T-helper 2 cell treated with Interferon-gamma antibody and Interleukin-4, amounts not matched to agents 5 μg/mL and 100 μg/mL, for 36 hours (primary cell): Measurements from ENCODE around the gene SORCS3.

Source experiments
- DNase-seq: peaks from one replicate; pipeline ENCODE4 v3.0.0; 2021; ENCODE audit warnings: low spot score
- H3K27ac Mint-ChIP-seq: one replicate; pipeline ENCODE4 v1.8.0; 2021; ENCODE audit warnings: mild to moderate bottlenecking, mixed read lengths
- H3K27me3 Mint-ChIP-seq: one replicate; pipeline ENCODE4 v1.8.0; 2021; ENCODE audit warnings: low read depth, mixed read lengths
- H3K36me3 Mint-ChIP-seq: one replicate; pipeline ENCODE4 v1.8.0; 2021; ENCODE audit warnings: low read depth, mixed read lengths
- H3K4me1 Mint-ChIP-seq: one replicate; pipeline ENCODE4 v1.8.0; 2021; ENCODE audit warnings: low read depth, mixed read lengths
- H3K4me3 Mint-ChIP-seq: one replicate; pipeline ENCODE4 v1.8.0; 2022; ENCODE audit warnings: mild to moderate bottlenecking, moderate library complexity, mixed read lengths
- H3K9me3 Mint-ChIP-seq: one replicate; pipeline ENCODE4 v1.8.0; 2021; ENCODE audit warnings: mixed read lengths

SORCS3 gene

DNA sequence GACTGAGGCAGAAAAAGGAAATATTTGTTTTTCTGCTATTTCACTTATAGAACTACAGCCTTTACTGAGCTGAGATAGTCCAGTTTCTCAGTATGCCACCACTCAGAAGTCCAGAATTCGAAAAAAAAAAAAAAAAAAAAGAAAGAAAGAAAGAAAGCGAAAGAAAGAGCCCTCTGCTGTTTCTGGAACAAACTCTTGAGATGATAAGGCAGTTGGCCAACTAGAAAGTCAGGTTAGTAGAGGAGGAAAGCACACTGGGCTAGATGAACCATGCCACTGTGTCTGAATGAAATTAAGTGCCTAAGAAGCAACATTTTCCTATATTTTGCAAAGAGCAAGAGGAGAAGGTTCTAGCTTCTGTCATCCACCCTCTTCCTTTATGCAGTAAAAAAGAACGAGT, 403.8 kb downstream of the SORCS3 start:
- H3K27me3 Mint-ChIP-seq = no peaks in the 10 kb centered on the region
- no peak for DNase-seq
- H3K36me3 Mint-ChIP-seq = no peaks in the 10 kb centered on the region
- no peaks in the 10 kb centered on the region for H3K9me3 Mint-ChIP-seq
- H3K4me1 Mint-ChIP-seq = no peaks in the 10 kb centered on the region
- H3K4me3 Mint-ChIP-seq = no peak overlapping the region
- H3K27ac Mint-ChIP-seq = no peak overlapping the region

DNA sequence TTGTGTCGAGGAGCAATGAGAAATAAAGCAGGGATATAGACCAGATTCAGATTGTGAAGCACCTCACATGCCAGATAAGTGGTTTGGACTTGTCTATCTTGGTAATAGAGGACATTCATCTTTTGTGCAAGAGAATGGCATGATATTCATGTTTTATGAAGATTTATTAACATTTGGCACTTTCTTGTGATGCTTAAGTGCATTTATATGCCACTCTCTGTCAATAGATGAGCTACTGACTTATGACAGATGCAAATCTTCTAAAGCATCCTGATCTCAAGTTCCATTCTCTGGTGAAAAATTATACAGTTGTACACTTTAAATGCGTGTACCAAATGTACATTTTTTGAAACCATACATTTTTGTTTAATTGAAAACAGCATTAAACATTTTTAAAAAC, 415.3 kb downstream of the SORCS3 start:
- Mint-ChIP-seq H3K27ac (no peak overlapping the region), H3K36me3 (no peaks in the 10 kb centered on the region), H3K27me3 (no peaks in the 10 kb centered on the region), H3K9me3 (peaks cover 6% of the 10 kb centered on the region), H3K4me3 (no peak overlapping the region), H3K4me1 (no peaks in the 10 kb centered on the region)
- no peak for DNase-seq

DNA sequence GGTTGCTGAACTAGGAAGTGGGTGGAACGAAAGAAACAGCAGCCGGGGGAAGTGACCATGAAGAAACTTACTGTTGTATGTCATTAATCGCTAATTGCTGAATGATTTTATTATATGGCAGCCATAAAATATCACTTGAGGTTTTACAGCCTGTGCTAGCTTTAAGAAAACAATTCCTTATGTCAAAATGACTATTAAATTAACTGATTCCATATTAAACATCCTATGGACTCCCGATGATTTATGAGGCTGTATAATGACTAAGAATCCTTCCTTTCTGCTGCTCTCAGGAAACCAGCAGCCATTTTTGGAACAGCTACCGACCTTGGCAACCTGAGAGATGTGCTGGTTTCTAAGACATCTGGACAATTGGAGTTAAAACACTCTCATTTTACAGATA, 421.9 kb downstream of the SORCS3 start:
- DNase-seq = no peak
- Mint-ChIP-seq H3K4me1 (no peaks in the 10 kb centered on the region), H3K27ac (no peak overlapping the region), H3K9me3 (no peaks in the 10 kb centered on the region), H3K27me3 (no peaks in the 10 kb centered on the region), H3K36me3 (no peaks in the 10 kb centered on the region), H3K4me3 (no peak overlapping the region)

DNA sequence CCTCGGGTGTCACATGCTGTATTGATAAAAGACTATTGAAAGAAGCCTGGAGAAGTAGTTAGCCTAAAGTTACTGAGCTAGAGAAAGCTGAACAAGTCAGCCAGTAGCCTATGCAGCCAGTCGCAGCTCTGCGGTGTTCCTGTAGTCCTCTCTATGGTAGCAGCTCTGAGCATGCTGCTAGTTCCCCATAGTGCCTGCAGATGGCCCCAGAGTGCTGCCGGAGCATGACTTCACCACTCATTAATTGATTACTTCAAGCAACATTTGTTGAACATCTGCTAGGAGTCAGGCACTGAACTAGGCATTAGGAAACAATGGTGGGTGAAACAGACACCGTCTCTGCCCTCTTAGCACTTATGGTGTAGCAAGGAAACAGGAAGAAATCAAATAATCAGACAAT, 422.7 kb downstream of the SORCS3 start:
- no peak overlapping the region for H3K27ac Mint-ChIP-seq
- peak; percentile 8 for DNase-seq
- H3K4me1 Mint-ChIP-seq = no peaks in the 10 kb centered on the region
- H3K4me3 Mint-ChIP-seq = no peak overlapping the region
- no peaks in the 10 kb centered on the region for H3K36me3 Mint-ChIP-seq
- H3K27me3 Mint-ChIP-seq = no peaks in the 10 kb centered on the region
- H3K9me3 Mint-ChIP-seq = no peaks in the 10 kb centered on the region

DNA sequence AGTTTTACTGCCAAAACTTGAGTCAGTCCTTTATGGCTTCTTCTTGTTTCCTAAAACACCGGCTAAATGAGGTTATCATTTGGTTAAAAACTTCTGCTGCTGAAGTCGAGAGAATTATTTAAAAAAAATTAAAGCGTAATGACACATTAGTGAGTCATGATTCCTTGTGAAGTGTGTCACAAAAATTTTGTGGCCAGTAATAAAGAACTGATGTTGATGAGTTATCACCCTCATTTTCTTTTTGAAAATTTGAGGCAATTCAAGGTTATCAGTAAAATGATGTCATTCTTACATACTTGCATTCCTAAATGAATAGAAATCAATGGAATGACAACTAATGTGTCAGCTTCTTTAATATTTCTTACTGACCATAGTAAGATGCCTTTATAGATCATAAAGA, 427.4 kb downstream of the SORCS3 start:
- Mint-ChIP-seq H3K27ac (no peak overlapping the region), H3K4me1 (no peaks in the 10 kb centered on the region), H3K27me3 (no peaks in the 10 kb centered on the region), H3K4me3 (no peak overlapping the region), H3K36me3 (no peaks in the 10 kb centered on the region), H3K9me3 (no peaks in the 10 kb centered on the region)
- no peak for DNase-seq

DNA sequence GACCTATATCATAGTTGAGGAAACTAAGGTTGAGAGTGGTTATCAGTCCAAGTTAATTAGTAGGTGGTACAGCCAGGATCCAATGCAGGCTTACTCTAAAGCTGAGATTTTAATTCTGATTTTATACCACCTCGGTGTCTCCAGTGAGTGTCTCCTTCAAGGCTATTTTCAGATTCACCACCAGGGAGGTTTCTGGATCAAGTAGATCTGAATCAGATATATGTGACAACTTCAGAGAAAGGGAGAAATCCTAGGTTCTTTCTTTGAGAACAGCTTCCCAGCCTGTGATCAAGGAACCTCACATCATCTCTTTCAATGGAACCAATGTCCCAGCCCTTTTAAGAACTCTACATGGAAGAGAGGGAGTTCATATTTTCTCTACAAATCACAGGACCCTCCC, 429.2 kb downstream of the SORCS3 start:
- no peaks in the 10 kb centered on the region for H3K36me3 Mint-ChIP-seq
- DNase-seq = no peak
- no peaks in the 10 kb centered on the region for H3K9me3 Mint-ChIP-seq
- no peaks in the 10 kb centered on the region for H3K27me3 Mint-ChIP-seq
- no peak overlapping the region for H3K27ac Mint-ChIP-seq
- no peaks in the 10 kb centered on the region for H3K4me1 Mint-ChIP-seq
- H3K4me3 Mint-ChIP-seq = no peak overlapping the region

DNA sequence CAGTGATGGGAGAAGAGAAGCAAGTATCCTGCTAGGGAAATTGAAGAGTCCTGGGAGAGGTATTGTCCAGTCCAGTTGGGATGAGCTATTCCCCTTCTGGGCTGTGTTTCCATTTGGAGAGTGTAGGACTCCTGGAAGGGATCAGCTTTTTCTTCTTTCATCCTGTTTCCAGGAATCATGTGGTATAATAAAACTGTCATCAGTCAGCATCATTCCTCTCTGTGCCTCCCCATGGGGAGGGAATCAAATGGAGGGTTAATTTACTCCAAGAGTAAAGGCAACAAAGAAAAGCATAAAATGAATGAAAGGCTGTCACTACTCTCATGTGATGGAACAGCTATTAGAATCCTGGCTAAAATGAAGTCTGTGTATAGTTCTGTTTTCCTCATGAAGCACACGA, 429.9 kb downstream of the SORCS3 start:
- Mint-ChIP-seq H3K27ac (no peak overlapping the region), H3K4me3 (no peak overlapping the region), H3K9me3 (no peaks in the 10 kb centered on the region), H3K36me3 (no peaks in the 10 kb centered on the region), H3K27me3 (no peaks in the 10 kb centered on the region), H3K4me1 (no peaks in the 10 kb centered on the region)
- DNase-seq = no peak

DNA sequence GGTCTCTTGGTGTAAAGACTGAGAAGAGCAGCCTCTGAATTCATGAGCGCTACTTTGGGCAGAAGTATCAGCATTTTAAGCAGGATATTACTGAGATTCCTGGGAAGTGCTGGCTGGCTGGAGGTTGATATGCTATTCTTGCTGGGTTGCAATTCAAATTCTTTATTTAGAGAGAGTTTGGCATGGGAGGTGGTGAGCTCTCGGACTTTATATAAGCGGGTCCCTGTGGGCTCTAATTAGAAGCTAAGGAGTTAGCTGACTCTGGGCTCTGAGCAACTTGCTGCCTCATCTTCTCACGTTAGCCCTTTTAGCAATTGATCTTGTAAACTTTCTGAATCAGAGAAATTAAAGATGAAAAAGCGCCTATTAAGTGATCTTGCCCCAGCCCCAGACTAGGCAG, 430.9 kb downstream of the SORCS3 start:
- Mint-ChIP-seq H3K9me3 (no peaks in the 10 kb centered on the region), H3K27me3 (no peaks in the 10 kb centered on the region), H3K36me3 (no peaks in the 10 kb centered on the region), H3K4me1 (no peaks in the 10 kb centered on the region), H3K4me3 (no peak overlapping the region), H3K27ac (no peak overlapping the region)
- DNase-seq = no peak

DNA sequence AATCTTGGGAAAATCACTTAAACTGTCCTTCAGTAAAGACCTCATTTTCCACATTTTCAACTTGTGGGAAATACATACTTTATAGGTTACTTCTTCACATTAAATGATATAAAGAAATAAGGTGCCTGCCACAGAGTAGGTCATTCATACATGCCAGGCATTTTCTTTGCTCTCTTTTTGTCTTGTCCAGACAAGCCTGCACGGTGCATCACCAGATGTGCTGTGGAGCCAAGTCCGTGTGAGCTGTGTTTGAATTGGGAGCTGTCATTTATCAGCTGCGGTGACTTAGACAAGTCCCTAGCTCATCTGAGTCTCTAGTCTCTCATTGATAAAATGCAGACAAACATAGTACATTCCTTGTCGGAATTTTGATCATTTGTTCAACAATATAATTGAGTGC, 432.9 kb downstream of the SORCS3 start:
- DNase-seq = no peak
- H3K9me3 Mint-ChIP-seq = no peaks in the 10 kb centered on the region
- H3K36me3 Mint-ChIP-seq = no peaks in the 10 kb centered on the region
- no peak overlapping the region for H3K4me3 Mint-ChIP-seq
- H3K27me3 Mint-ChIP-seq = no peaks in the 10 kb centered on the region
- H3K27ac Mint-ChIP-seq = no peak overlapping the region
- no peaks in the 10 kb centered on the region for H3K4me1 Mint-ChIP-seq

DNA sequence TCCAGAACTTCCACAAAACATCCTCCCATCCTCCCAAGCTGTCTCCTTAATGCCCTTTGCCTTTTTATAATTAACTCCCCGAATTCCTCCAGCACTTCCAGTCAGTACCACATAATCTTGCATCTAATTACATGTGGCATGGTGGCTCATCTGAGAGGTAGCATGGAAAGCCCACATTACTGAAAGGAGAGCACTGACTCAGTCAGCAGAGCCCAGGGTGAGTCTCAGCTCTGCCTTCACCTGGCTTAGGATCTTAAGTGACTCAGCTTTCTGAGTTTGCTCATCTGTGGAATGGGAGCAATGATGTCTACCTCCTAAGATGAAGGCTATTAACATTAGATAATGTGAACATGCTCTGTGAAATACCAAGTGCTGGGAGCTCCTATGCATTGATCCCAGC, 433.9 kb downstream of the SORCS3 start:
- Mint-ChIP-seq H3K27me3 (no peaks in the 10 kb centered on the region), H3K27ac (no peak overlapping the region), H3K4me3 (no peak overlapping the region), H3K4me1 (no peaks in the 10 kb centered on the region), H3K36me3 (no peaks in the 10 kb centered on the region), H3K9me3 (no peaks in the 10 kb centered on the region)
- no peak for DNase-seq

DNA sequence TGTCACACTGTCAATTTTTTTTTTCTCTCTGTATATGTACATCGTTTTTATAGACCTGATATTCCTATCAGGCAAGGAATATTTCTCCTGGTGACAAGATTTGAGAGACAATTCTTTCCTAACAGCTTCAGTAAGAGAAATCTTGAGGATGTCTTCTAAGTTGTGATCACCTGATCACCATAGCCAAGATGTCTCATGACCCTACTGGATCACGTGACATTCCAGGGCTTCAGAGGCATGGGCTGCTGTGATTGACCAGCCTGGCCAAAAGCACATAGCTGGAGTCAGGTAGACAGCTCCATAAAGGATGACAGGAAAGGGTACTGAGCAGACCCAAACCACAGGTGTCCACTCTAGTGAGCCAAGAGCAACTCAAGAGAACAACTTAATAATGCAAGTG, 444.9 kb downstream of the SORCS3 start:
- no peak overlapping the region for H3K4me3 Mint-ChIP-seq
- H3K27ac Mint-ChIP-seq = no peak overlapping the region

DNA sequence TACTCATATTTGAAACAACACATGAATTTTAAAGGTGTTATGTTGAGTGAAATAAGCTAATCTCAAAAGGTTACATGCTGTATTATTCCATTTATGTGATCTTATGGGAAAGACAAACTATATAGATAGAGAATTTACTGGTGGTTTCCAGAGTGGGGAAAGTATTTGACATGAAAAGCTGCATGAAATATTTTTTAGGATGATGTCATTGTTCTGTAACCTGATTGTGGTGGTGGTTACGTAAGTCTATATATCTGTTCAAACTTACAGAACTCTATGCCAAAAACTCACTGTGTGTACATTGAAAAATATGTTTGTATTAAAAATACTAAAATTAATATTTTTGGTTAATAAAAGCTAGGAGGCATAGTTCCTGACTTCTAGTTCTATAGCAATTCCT, 453.0 kb downstream of the SORCS3 start:
- no peak for DNase-seq
- Mint-ChIP-seq H3K36me3 (no peaks in the 10 kb centered on the region), H3K4me3 (no peak overlapping the region), H3K27me3 (no peaks in the 10 kb centered on the region), H3K27ac (no peak overlapping the region), H3K9me3 (no peaks in the 10 kb centered on the region), H3K4me1 (no peaks in the 10 kb centered on the region)

More for the DNA sequence above, 444.9 kb downstream of the SORCS3 start:
- Mint-ChIP-seq H3K36me3 (no peaks in the 10 kb centered on the region), H3K9me3 (no peaks in the 10 kb centered on the region), H3K27me3 (no peaks in the 10 kb centered on the region), H3K4me1 (no peaks in the 10 kb centered on the region)
- DNase-seq = no peak

DNA sequence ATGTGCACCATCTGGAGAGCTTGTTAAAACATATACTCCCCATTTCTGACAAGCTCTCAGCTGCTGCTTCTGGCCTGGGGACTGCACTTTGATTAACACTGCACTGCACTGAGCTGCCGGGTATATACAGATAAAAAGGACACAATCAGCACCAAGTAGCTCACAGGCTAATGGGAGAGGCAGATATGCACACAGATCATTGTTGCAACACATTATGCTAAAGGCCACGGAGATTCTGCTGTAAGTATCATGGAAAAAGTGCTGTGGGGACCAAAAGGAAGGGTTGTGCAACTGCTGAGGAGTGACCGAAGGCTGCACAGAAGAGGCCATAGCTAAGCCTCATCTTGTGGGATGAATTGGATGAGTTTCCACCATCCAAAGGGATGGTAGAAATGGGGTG, 455.2 kb downstream of the SORCS3 start:
- no peaks in the 10 kb centered on the region for H3K9me3 Mint-ChIP-seq
- no peaks in the 10 kb centered on the region for H3K36me3 Mint-ChIP-seq
- DNase-seq = no peak
- no peaks in the 10 kb centered on the region for H3K27me3 Mint-ChIP-seq
- H3K4me1 Mint-ChIP-seq = no peaks in the 10 kb centered on the region
- no peak overlapping the region for H3K27ac Mint-ChIP-seq
- H3K4me3 Mint-ChIP-seq = no peak overlapping the region

DNA sequence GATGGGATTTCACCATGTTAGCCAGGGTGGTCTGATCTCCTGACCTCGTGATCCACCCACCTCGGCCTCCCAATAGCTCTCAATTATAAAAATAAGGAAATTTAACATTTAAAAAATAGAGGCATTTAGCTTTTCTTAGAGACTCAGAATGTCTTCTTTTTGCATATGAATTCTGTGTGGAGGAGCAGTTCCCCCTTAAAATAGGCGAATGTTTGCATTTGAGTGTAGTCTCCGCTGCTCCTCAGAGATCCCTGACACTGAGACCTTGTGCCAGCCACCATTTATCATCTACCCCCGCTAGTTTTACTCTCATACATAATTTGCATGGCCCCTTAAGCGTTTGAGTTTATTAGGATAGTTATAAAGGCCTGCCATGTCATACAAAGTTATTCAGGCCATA, 461.9 kb downstream of the SORCS3 start:
- no peaks in the 10 kb centered on the region for H3K9me3 Mint-ChIP-seq
- H3K4me1 Mint-ChIP-seq = no peaks in the 10 kb centered on the region
- no peak overlapping the region for H3K4me3 Mint-ChIP-seq
- H3K27me3 Mint-ChIP-seq = no peaks in the 10 kb centered on the region
- no peak for DNase-seq
- no peak overlapping the region for H3K27ac Mint-ChIP-seq
- no peaks in the 10 kb centered on the region for H3K36me3 Mint-ChIP-seq

DNA sequence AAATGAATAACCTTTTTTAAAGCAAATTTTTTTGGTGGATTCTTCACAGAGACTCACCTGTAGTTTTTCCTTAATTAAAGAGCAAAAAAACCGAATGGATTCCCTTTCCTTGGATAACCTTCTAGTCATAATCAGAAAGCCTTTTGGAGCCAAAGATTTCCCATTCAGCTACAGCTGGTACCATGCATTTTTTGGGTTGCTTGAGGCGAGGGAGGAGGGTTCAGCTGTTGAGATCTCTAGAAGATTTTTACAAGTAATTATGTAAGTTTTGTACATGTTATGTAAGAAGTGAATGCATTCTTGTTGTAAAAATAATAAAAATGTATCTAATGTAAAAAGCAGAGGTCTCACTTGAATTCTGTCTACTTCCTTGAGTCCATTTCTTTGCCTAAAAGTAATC, 463.2 kb downstream of the SORCS3 start:
- no peak for DNase-seq
- H3K4me1 Mint-ChIP-seq = no peaks in the 10 kb centered on the region
- no peak overlapping the region for H3K27ac Mint-ChIP-seq
- H3K36me3 Mint-ChIP-seq = no peaks in the 10 kb centered on the region
- H3K4me3 Mint-ChIP-seq = no peak overlapping the region
- no peaks in the 10 kb centered on the region for H3K27me3 Mint-ChIP-seq
- H3K9me3 Mint-ChIP-seq = no peaks in the 10 kb centered on the region

DNA sequence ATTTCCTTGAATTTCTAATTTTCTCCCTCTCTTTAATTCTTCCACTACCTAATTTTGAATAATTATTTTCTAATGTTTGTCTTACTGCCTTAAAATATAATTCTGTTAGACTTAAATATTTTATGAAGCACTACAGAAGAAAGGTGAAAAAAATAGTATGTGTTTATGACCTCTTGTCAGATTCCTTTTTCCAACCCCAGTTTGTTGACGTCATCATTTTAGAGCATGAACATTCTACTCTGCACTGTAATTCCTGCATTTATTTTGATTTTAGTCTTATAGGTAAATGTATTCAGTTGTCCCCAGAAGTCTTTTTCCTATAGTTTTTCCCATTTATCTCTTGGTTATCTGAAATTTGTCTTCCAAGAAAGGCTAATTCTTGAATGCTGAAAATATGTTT, 468.1 kb downstream of the SORCS3 start:
- DNase-seq = no peak
- H3K27me3 Mint-ChIP-seq = no peaks in the 10 kb centered on the region
- H3K27ac Mint-ChIP-seq = no peak overlapping the region
- H3K9me3 Mint-ChIP-seq = no peaks in the 10 kb centered on the region
- no peaks in the 10 kb centered on the region for H3K4me1 Mint-ChIP-seq
- H3K4me3 Mint-ChIP-seq = no peak overlapping the region
- H3K36me3 Mint-ChIP-seq = no peaks in the 10 kb centered on the region
